GM23338 (cell line): ENCODE data around the gene DUOX1. TPM values are rescaled to one million over a fixed set of nuclear protein-coding genes. Genes with fewer than 3 reads are reported as not detected.

Source experiments
- ATAC-seq: fragments of 200-7000 bp; cut with Tn5 transposase; 3 replicates; pipeline ENCODE4 v1.9.1; 2020
- DNase-seq: peaks from one replicate; pipeline ENCODE4 v3.0.0-alpha.2; 2015; ENCODE audit warnings: low spot score
- H2AFZ ChIP-seq: fragments of 200-600 bp; sonication (generic); 2 replicates; pipeline ENCODE4 v1.8.0; 2016; ENCODE audit warnings: antibody characterized with exemption, mild to moderate bottlenecking, moderate library complexity
- H3F3A ChIP-seq: fragments of 200-600 bp; sonication (generic); replicated peaks from 2 replicates; pipeline ENCODE4 v1.8.0; 2017; ENCODE audit warnings: antibody characterized with exemption, mixed run types, low read depth
- H3K27ac ChIP-seq: fragments of 200-600 bp; sonication (generic); 2 replicates; pipeline ENCODE4 v1.6.1; 2016; ENCODE audit warnings: low read depth
- H3K27me3 ChIP-seq: fragments of 200-600 bp; sonication (generic); 2 replicates; pipeline ENCODE4 v1.8.0; 2016; ENCODE audit warnings: mild to moderate bottlenecking, mixed run types, moderate library complexity; ENCODE audit not compliant: insufficient read depth
- H3K36me3 ChIP-seq: fragments of 200-600 bp; sonication (generic); 2 replicates; pipeline ENCODE4 v1.8.0; 2016; ENCODE audit warnings: mild to moderate bottlenecking; ENCODE audit not compliant: insufficient read depth
- H3K4me1 ChIP-seq: fragments of 200-600 bp; sonication (generic); 2 replicates; pipeline ENCODE4 v1.8.0; 2016; ENCODE audit warnings: mild to moderate bottlenecking, moderate library complexity; ENCODE audit not compliant: insufficient read depth
- H3K4me2 ChIP-seq: fragments of 200-600 bp; sonication (generic); 2 replicates; pipeline ENCODE4 v1.7.1; 2017; ENCODE audit warnings: mixed run types
- H3K4me3 ChIP-seq: fragments of 200-600 bp; sonication (generic); 2 replicates; pipeline ENCODE4 v1.6.1; 2016; ENCODE audit warnings: mixed run types
- H3K79me2 ChIP-seq: fragments of 200-600 bp; sonication (generic); replicated peaks from 2 replicates; pipeline ENCODE4 v1.8.0; 2017; ENCODE audit warnings: mild to moderate bottlenecking; ENCODE audit not compliant: insufficient read depth
- H3K9me2 ChIP-seq: fragments of 200-600 bp; sonication (generic); 2 replicates; pipeline ENCODE4 v1.8.0; 2017; ENCODE audit not compliant: insufficient read depth
- H4K20me1 ChIP-seq: fragments of 200-600 bp; sonication (generic); replicated peaks from 2 replicates; pipeline ENCODE4 v1.8.0; 2017; ENCODE audit warnings: mild to moderate bottlenecking; ENCODE audit not compliant: insufficient read depth
- H3K27ac Mint-ChIP-seq: 2 replicates; pipeline ENCODE4 v1.8.0; 2020; ENCODE audit warnings: inconsistent platforms, mild to moderate bottlenecking, moderate library complexity, mixed read lengths
- H3K27me3 Mint-ChIP-seq: 3 replicates; pipeline ENCODE4 v1.8.0; 2022; ENCODE audit warnings: low read depth, mild to moderate bottlenecking, moderate library complexity, mixed read lengths, inconsistent platforms; ENCODE audit not compliant: insufficient read depth, poor library complexity
- H3K36me3 Mint-ChIP-seq: 3 replicates; pipeline ENCODE4 v1.8.0; 2021; ENCODE audit warnings: low read depth, mild to moderate bottlenecking, inconsistent platforms, moderate library complexity, mixed read lengths
- H3K4me1 Mint-ChIP-seq: 3 replicates; pipeline ENCODE4 v1.8.0; 2020; ENCODE audit warnings: mild to moderate bottlenecking, inconsistent platforms, mixed read lengths
- H3K4me3 Mint-ChIP-seq: 3 replicates; pipeline ENCODE4 v1.8.0; 2021; ENCODE audit warnings: moderate library complexity, mild to moderate bottlenecking, inconsistent platforms, mixed read lengths
- H3K9me3 Mint-ChIP-seq: 3 replicates; pipeline ENCODE4 v1.8.0; 2020; ENCODE audit warnings: moderate library complexity, mild to moderate bottlenecking, inconsistent platforms, mixed read lengths
- CREB1 ChIP-seq: fragments of 250-450 bp; sonication (Bioruptor Pico); IDR thresholded peaks from 2 replicates; pipeline ENCODE4 v1.5.0; 2020; ENCODE audit warnings: low read depth, mild to moderate bottlenecking, moderate library complexity
- CTCF ChIP-seq, 2 experiments: fragments of 200-600 bp in 1 of 2; sonication (generic) in 1 of 2; conservative IDR thresholded peaks; 2 replicates each; pipeline versions ENCODE4 v1.5.1 to v1.6.1; 2016 to 2017; ENCODE audit warnings: antibody characterized with exemption in 2 of 2, low read depth in 2 of 2, mild to moderate bottlenecking in 2 of 2, moderate library complexity in 1 of 2
- ETS1 ChIP-seq: IDR thresholded peaks from 2 replicates; pipeline ENCODE4 v1.6.1; 2016; ENCODE audit warnings: antibody characterized with exemption
- EZH2 ChIP-seq: fragments of 200-600 bp; sonication (generic); IDR thresholded peaks from one replicate; pipeline ENCODE4 v1.8.0; 2017; ENCODE audit warnings: antibody characterized with exemption, mild to moderate bottlenecking, low read depth; ENCODE audit not compliant: unreplicated experiment
- EZH2phosphoT487 ChIP-seq: fragments of 200-600 bp; sonication (generic); IDR thresholded peaks from one replicate; pipeline ENCODE4 v1.8.1; 2018; ENCODE audit warnings: antibody characterized with exemption; ENCODE audit not compliant: unreplicated experiment
- JUNB ChIP-seq: IDR thresholded peaks from one replicate; pipeline ENCODE4 v1.6.1; 2016; ENCODE audit warnings: antibody characterized with exemption; ENCODE audit not compliant: unreplicated experiment
- NANOG ChIP-seq: IDR thresholded peaks from 2 replicates; pipeline ENCODE4 v1.6.1; 2016; ENCODE audit warnings: antibody characterized with exemption, borderline replicate concordance
- POLR2AphosphoS5 ChIP-seq: IDR thresholded peaks from 2 replicates; pipeline ENCODE4 v1.6.1; 2016; ENCODE audit warnings: antibody characterized with exemption, low read depth
- REST ChIP-seq: IDR thresholded peaks from one replicate; pipeline ENCODE4 v1.6.1; 2018; ENCODE audit warnings: antibody characterized with exemption; ENCODE audit not compliant: unreplicated experiment
- STAT1 ChIP-seq: IDR thresholded peaks from one replicate; pipeline ENCODE4 v1.6.1; 2016; ENCODE audit warnings: antibody characterized with exemption; ENCODE audit not compliant: unreplicated experiment
- ZNF114 ChIP-seq: fragments of 250-450 bp; sonication (Bioruptor Pico); IDR thresholded peaks from 2 replicates; pipeline ENCODE4 v1.5.0; 2020; ENCODE audit warnings: mild to moderate bottlenecking, moderate library complexity
- ZNF331 ChIP-seq: fragments of 250-450 bp; sonication (Bioruptor Pico); IDR thresholded peaks from 2 replicates; pipeline ENCODE4 v1.5.0; 2020; ENCODE audit warnings: low read depth, mild to moderate bottlenecking, moderate library complexity
- polyA plus RNA-seq: library from polyadenylated mRNA; unstranded; fragments of >200 nt; fragmentation: Nextera tagmentation; extraction: Ambion mirVana; gene quantifications from 2 replicates; pipeline ENCODE4 v1.2.1, GENCODE V29; 2016
- total RNA-seq: library from RNA; depleted of rRNA; stranded (reverse); fragments of >200 nt; shearing (Covaris generic); gene quantifications from 2 replicates; pipeline ENCODE4 v1.2.3, GENCODE V29; 2014

Gene DUOX1
- total and polyA plus RNA-seq, 2 experiments from 2014 or later = 0.69 to 0.73 TPM

GRCh38 chr15:45120081-45120972, 9.5 kb upstream of the DUOX1 start:
- Histone ChIP-seq H4K20me1 (no peaks in the 10 kb centered on the region; the same call in 1 of the 2 replicates), H3K4me3 (no peak overlapping the region), H3F3A (no peaks in the 10 kb centered on the region), H3K4me2 (no peak overlapping the region), H3K27ac (no peak overlapping the region), H3K4me1 (peaks cover 13% of the 10 kb centered on the region), H3K27me3 (peaks cover 92% of the 10 kb centered on the region), H3K9me2 (no peaks in the 10 kb centered on the region), H3K79me2 (no peaks in the 10 kb centered on the region), H3K36me3 (no peaks in the 10 kb centered on the region), H2AFZ (no peak overlapping the region)
- no peak for DNase-seq
- TF ChIP-seq ZNF114 (CRISPR knock-in tag) = no peak
- Mint-ChIP-seq H3K9me3 (peaks cover 8% of the 10 kb centered on the region; the same call in 2 of the 3 replicates), H3K4me3 (no peak overlapping the region), H3K27me3 (peaks cover 47% of the 10 kb centered on the region), H3K27ac (no peak overlapping the region), H3K36me3 (no peaks in the 10 kb centered on the region), H3K4me1 (peaks cover 8% of the 10 kb centered on the region; the same call in 2 of the 3 replicates)
- ATAC-seq = no peak

- H3K27me3 Mint-ChIP-seq = peaks cover 42% of the 10 kb centered on the region
- no peak for TF ChIP-seq REST
- TF ChIP-seq CREB1 (CRISPR knock-in tag) = no peak
- no peak for TF ChIP-seq POLR2AphosphoS5
- no peak for TF ChIP-seq NANOG
- no peak for TF ChIP-seq ZNF331 (CRISPR knock-in tag)
- no peak for TF ChIP-seq ETS1
- no peak for TF ChIP-seq JUNB
- no peak for TF ChIP-seq STAT1
- no peak for TF ChIP-seq EZH2
- no peak for TF ChIP-seq ZNF114 (CRISPR knock-in tag)
- no peak for TF ChIP-seq EZH2phosphoT487
- TF ChIP-seq CTCF (conservative IDR thresholded peaks at IDR 0.05; ENCODE audit: low read depth in 2 of 2) = no peak
These were observed 8.8 kb upstream of the DUOX1 start for GRCh38 chr15:45121020-45121419.

More at GRCh38 chr15:45121020-45121419, 8.8 kb upstream of the DUOX1 start:
- Histone ChIP-seq H3F3A (no peaks in the 10 kb centered on the region), H4K20me1 (no peaks in the 10 kb centered on the region; the same call in 1 of the 2 replicates), H3K4me3 (no peak overlapping the region), H3K9me2 (no peaks in the 10 kb centered on the region), H3K4me2 (no peak overlapping the region), H3K79me2 (no peaks in the 10 kb centered on the region), H2AFZ (no peak overlapping the region), H3K27ac (no peak overlapping the region), H3K36me3 (no peaks in the 10 kb centered on the region), H3K4me1 (peaks cover 11% of the 10 kb centered on the region; the same call in 1 of the 2 replicates), H3K27me3 (peaks cover 92% of the 10 kb centered on the region)
- ATAC-seq (no peak), DNase-seq (no peak)
- no peak overlapping the region for H3K27ac Mint-ChIP-seq
- peaks cover 8% of the 10 kb centered on the region; the same call in 2 of the 3 replicates for H3K4me1 Mint-ChIP-seq
- H3K36me3 Mint-ChIP-seq = no peaks in the 10 kb centered on the region
- peaks cover 8% of the 10 kb centered on the region; the same call in 2 of the 3 replicates for H3K9me3 Mint-ChIP-seq
- no peak overlapping the region for H3K4me3 Mint-ChIP-seq
